Measurements from ENCODE around the gene MAP3K7CL. TPM values are rescaled to one million over a fixed set of nuclear protein-coding genes. Genes with fewer than 3 reads are reported as not detected.
"Not testable (repeated sequence)": the region's sequence is repeated elsewhere in the genome, so short reads cannot be mapped to it uniquely, and the experiment has no call there.

MAP3K7CL gene
- total RNA-seq, 1 experiment from 2014 or later = 28.3 TPM

DNA sequence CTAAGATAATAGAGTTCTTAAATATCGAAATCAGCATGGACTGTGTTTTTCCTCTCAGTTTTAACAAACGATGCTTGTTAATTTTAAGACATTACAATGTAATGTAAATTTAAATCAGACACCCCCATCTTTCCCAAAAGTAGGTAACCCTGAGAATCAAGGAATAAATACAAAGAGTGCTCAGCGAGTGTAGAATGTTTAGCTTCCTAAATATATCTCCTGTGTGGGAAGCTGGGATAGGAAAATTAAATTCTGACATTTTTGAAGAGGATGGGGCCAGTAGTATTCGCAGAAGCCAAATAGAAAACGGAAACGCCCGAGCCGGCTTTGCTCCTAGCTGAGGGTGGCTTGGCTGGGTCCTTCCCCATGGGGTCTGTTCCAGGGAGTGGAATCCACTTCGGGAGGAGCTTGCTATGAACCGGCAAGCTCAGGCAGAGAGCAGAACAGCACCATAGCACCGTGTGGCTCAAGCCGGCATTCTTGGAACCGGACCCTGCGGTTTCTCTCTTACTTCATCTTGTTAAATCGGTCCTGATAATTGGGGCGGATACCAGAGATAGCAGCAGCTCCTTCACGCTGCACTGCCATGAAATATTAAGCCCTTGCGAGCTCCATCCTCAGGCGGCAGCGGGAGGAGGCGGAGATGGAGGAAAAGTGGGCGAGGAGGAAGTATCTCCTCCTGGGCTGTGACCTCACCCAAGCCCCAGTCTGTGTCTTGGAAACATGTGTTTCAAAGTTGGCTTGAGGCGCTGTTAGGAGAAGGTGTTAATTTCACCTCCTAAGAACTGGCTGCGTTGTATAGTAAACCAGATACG is 24.9 kb downstream of the MAP3K7CL start:
- peak; percentile 83 for DNase-seq
- peak overlapping the region; percentile 35 for H3K4me3 ChIP-seq
- no peaks in the 10 kb centered on the region for H3K9me3 ChIP-seq
- no peaks in the 10 kb centered on the region for H3K27me3 ChIP-seq
- no peaks in the 10 kb centered on the region for H3K36me3 ChIP-seq

DNA sequence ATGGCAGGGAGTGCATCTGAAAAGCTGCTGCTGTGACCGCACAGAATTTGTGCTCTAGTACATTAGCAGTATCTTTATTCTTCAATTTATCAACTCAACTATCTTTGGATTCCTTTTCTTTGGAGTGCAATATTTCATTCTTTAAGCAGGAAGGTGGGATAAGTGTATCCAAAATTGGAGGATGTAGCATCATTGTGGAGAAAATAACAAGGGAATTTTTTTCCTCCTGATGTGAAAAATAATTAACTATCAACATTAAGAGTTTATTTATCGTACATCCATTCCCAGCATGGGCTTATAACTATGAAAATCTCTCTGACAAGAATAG is 25.5 kb downstream of the MAP3K7CL start:
- no peak for DNase-seq
- H3K27me3 ChIP-seq = no peaks in the 10 kb centered on the region
- H3K9me3 ChIP-seq = no peaks in the 10 kb centered on the region
- peak overlapping the region; percentile 35 for H3K4me3 ChIP-seq
- no peaks in the 10 kb centered on the region for H3K36me3 ChIP-seq

DNA sequence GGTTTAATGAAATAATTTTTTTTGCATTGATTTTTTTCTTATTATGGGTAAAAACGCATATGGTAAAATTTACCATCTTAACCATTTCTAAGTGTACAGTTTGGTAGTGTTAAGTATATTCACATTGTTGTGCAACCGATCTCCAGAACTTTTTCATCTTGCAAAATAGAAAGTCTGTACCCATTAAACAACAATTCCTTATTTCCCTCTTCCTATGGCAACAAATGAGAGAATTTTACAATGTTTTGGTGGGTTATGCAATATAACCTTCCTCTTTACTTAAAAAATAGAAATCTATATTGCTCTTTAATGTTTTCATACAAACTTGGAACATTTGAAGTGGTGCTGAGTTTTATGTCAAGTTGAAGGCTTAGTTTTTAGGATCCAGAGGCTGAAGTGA is 26.6 kb downstream of the MAP3K7CL start:
- H3K27me3 ChIP-seq = no peaks in the 10 kb centered on the region
- H3K4me3 ChIP-seq = no peak overlapping the region
- H3K9me3 ChIP-seq = no peaks in the 10 kb centered on the region
- no peak for DNase-seq
- no peaks in the 10 kb centered on the region for H3K36me3 ChIP-seq

DNA sequence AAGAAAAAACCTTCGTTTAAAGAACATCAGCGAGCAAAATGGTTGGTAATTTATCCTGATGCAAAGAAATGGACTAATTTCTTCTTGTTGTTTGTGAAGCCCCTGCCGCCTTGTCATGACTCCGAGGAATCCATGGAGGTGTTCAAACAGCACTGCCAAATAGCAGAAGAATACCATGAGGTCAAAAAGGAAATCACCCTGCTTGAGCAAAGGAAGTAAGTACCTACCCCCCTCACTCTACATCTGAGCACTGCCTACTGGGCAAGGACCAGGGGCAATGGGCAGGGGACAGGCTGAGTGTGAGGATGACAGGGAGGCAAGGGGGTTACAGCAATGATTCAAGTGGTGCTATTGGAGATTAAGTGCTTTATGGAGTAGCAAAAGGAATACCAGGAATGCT is 29.4 kb downstream of the MAP3K7CL start:
- H3K9me3 ChIP-seq = no peaks in the 10 kb centered on the region
- H3K36me3 ChIP-seq = no peaks in the 10 kb centered on the region
- H3K4me3 ChIP-seq = no peak overlapping the region
- H3K27me3 ChIP-seq = no peaks in the 10 kb centered on the region
- no peak for DNase-seq

DNA sequence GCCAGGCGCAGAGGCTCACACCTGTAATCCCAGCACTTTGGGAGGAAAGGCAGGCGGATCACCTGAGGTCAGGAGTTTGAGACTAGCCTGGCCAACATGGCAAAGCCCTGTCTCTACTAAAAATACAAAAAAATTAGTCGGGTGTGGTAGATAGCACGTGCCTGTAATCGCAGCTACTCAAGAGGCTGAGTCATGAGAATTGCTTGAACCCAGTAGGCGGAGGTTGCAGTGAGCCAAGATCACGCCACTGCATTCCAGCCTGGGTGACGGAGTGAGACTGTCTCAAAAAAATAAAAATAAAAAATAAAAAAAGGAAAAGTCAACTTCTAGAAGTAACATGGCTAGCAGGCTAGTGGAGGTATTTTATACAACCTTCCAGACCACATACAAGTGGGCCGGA is 32.4 kb downstream of the MAP3K7CL start:
- not testable (repeated sequence) for H3K36me3 ChIP-seq, H3K27me3 ChIP-seq, H3K9me3 ChIP-seq, H3K4me3 ChIP-seq
- peak; percentile 26 for DNase-seq

DNA sequence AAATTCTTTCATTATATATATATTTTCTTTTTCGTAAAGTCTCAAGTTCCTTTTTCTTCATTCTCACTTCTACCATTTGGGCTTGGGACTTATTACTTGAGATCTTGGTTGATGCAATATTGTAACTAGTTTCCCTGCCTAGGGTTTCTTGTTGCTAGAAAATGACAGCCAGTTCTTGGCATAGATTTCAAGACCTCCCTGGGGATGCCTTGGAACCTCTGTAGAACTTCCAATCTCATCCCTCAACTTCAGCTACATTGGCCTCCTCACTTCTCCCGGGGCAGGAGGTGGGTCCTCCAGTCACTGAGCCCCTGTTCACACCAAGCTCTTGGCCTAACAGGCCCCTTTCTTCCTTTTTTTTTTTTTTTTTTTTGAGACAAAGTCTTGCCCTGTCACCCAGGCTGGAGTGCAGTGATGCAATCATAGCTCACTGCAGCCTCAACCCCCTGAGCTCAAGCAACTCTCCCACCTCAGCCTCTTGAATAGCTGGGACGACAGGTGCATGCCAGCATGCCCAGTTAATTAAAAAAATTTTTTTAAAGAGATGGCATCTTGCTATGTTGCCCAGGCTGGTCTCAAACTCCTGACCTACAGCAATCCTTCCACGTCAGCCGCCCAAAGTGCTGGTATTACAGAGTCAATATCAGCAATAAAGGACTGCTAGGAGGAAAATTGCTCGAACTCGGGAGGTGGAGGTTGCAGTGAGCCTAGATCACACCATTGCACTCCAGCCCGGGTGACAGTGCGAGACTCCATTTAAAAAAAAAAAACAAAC is 33.1 kb downstream of the MAP3K7CL start:
- H3K4me3 ChIP-seq = no peak overlapping the region
- no peak for DNase-seq
- H3K27me3 ChIP-seq = no peaks in the 10 kb centered on the region
- no peaks in the 10 kb centered on the region for H3K36me3 ChIP-seq
- no peaks in the 10 kb centered on the region for H3K9me3 ChIP-seq

DNA sequence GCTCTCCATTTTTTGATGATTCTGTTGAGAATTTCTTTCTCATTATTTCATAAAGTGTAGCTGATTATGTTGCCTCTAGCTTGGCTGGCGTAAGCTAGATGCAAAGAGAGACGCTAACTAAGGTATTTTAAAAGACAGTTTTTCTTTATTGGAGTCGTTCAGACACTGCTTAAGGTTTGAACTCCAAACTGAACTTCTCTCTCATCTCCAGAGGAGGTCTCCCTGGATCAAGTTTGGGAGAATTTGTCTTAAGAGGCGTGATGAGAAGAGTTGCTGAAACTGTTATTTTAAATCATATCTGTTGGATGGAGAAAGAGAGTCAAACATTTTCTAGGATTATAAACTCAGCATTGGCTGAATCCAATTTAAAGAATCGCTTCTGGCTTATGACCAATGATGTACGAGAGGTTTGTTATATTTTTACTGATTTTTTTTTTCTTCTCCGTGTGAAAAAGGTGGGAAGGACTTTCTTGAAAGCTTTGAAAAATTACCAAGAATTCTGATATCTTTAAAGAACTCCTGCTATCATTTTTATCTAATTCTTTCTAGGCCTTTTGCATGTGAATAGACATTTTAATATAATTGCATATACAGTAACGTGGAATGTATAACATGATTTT is 34.0 kb downstream of the MAP3K7CL start:
- DNase-seq = no peak
- no peaks in the 10 kb centered on the region for H3K9me3 ChIP-seq
- no peaks in the 10 kb centered on the region for H3K36me3 ChIP-seq
- H3K4me3 ChIP-seq = no peak overlapping the region
- no peaks in the 10 kb centered on the region for H3K27me3 ChIP-seq

DNA sequence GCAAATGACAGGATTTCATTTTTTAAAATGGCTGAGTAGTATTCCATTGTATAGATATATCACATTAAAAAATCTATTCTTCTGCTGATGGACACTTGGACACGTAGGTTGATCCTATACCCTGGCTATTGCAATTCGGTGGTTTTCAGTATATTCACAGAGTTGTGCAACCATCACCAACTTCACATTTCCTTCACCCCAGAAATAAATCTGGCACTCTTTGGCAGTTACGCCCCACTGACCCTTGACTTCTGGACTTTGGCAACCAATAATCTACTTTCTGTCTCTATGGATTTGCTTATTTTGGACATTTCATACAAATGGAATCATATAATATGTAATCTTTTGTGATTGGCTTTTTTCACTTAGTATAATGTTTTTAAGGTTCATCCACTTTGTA is 35.9 kb downstream of the MAP3K7CL start:
- H3K36me3 ChIP-seq = no peaks in the 10 kb centered on the region
- no peaks in the 10 kb centered on the region for H3K27me3 ChIP-seq
- no peak for DNase-seq
- no peaks in the 10 kb centered on the region for H3K9me3 ChIP-seq
- no peak overlapping the region for H3K4me3 ChIP-seq

DNA sequence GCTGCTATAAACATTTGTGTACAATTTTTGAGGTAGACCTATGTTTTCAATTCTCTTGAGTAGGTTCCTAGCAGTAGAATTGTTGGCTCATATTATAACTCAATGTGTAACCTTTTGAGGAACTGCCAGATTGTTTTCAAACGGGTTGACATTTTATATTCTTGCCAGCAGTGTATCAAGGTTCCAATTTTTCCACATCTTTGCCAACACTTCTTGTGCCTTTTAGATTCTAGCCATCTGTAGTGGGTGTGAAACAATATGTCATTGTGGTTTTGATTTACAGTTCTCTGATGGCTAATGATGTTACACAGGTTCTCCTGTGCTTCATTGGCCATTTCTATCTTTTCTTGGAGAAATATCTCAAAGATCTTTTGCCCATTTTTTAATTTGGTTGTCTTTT is 36.4 kb downstream of the MAP3K7CL start:
- no peaks in the 10 kb centered on the region for H3K27me3 ChIP-seq
- no peak for DNase-seq
- no peaks in the 10 kb centered on the region for H3K36me3 ChIP-seq
- no peaks in the 10 kb centered on the region for H3K9me3 ChIP-seq
- H3K4me3 ChIP-seq = no peak overlapping the region

DNA sequence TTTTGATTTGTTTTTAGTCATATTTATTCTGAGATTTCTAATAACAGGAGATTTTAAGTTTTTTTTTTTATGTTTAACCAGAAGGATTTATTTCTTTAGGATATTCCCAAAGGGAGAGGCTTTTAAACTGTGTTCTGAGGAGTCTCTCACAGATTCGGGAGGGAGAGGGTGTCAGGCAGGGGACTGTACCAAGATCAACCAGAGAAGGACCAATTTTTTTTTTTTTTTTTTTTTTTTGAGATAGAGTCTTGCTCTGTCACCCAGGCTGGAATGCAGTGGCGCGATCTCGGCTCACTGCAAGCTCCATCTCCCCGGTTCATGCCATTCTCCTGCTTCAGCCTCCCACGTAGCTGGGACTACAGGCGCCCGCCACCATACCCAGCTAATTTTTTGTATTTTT is 37.0 kb downstream of the MAP3K7CL start:
- not testable (repeated sequence) for H3K27me3 ChIP-seq, DNase-seq, H3K9me3 ChIP-seq, H3K36me3 ChIP-seq, H3K4me3 ChIP-seq

DNA sequence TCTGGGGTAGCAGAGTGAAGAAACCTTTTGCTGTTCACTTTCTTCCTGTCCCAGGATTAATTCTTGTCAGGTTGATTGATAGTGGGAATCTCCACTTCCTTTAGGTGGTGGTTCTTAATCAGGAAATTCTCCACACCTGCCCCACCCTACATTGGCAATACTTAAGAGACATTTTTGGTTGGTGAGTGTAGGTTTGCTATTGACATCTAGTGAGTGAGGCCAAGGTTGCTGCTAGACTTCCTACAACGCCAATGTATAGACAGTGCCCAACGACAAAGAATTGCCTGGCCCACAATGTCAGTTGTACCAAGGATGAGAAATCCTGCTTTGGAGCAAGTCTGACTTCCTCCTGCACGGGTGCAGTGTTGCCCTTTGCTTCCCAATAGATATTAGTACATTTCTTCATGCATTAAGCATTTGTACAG is 38.5 kb downstream of the MAP3K7CL start:
- no peak for DNase-seq
- Histone ChIP-seq H3K27me3 (no peaks in the 10 kb centered on the region), H3K9me3 (no peaks in the 10 kb centered on the region), H3K36me3 (no peaks in the 10 kb centered on the region), H3K4me3 (no peak overlapping the region)

DNA sequence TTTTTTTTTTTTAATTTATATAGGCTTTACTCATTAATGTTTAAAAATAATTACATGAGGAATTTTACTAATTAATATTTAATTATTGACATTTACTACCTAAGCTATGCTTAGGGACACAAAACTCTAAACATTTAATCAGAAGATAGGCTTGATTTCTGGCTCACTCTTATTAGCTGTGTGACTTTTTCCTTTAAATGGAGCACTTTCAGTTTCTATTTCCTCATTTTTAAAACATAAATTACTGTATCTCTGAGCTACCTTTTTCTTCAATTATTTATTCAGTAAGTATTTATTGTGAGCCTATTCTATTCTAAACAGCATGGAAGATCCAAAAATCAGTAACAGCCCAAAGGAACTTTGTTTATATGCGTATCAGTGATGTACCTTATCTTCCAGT is 40.5 kb downstream of the MAP3K7CL start:
- DNase-seq = no peak
- no peaks in the 10 kb centered on the region for H3K27me3 ChIP-seq
- H3K4me3 ChIP-seq = no peak overlapping the region
- no peaks in the 10 kb centered on the region for H3K9me3 ChIP-seq
- no peaks in the 10 kb centered on the region for H3K36me3 ChIP-seq

DNA sequence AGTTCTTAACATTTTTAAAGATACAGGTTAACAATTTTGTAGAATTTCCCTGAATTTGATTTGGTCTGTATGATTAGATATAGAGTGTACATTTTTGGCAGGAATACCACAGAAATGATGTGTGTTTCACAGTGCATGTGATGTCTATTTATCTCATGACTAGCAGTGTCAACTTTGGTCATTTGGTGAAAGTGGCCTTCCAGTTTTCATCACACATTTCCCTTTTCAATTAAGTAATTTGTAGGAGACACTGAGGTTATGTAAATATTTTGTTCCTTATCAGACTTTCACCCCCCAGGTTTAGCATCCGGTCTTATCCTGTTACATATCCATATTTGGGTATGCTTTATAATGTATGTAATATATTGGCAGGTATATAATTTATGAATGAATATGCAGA is 41.8 kb downstream of the MAP3K7CL start:
- H3K27me3 ChIP-seq = no peaks in the 10 kb centered on the region
- H3K9me3 ChIP-seq = no peaks in the 10 kb centered on the region
- no peak overlapping the region for H3K4me3 ChIP-seq
- no peak for DNase-seq
- no peaks in the 10 kb centered on the region for H3K36me3 ChIP-seq

DNA sequence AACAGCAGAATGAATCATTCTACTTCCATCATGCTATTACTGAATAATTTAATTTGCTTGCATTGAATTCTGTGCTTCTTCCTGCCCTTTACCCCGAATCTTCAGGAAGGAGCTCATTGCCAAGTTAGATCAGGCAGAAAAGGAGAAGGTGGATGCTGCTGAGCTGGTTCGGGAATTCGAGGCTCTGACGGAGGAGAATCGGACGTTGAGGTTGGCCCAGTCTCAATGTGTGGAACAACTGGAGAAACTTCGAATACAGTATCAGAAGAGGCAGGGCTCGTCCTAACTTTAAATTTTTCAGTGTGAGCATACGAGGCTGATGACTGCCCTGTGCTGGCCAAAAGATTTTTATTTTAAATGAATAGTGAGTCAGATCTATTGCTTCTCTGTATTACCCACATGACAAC is 44.2 kb downstream of the MAP3K7CL start:
- no peak for DNase-seq
- H3K27me3 ChIP-seq = no peaks in the 10 kb centered on the region
- H3K36me3 ChIP-seq = no peaks in the 10 kb centered on the region
- H3K4me3 ChIP-seq = peak overlapping the region; percentile 3; the same call in 1 of the 2 replicates
- no peaks in the 10 kb centered on the region for H3K9me3 ChIP-seq

DNA sequence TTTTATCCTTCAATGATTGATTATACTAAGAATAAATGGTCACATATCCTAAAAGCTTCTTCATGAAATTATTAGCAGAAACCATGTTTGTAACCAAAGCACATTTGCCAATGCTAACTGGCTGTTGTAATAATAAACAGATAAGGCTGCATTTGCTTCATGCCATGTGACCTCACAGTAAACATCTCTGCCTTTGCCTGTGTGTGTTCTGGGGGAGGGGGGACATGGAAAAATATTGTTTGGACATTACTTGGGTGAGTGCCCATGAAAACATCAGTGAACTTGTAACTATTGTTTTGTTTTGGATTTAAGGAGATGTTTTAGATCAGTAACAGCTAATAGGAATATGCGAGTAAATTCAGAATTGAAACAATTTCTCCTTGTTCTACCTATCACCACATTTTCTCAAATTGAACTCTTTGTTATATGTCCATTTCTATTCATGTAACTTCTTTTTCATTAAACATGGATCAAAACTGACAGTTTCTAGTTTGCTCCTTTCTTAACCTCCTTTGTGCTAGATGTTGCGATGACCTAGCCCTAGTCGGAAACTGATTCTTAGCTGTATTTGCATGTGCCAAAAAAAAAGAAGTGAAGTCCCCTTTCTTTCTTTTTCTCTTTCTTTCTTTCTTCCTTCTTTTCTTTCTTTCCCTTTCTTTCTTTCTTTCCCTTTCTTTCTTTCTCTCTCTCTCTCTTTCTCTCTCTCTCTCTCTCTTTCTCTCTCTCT is 45.1 kb downstream of the MAP3K7CL start:
- Histone ChIP-seq H3K4me3 (no peak overlapping the region), H3K36me3 (no peaks in the 10 kb centered on the region), H3K27me3 (no peaks in the 10 kb centered on the region), H3K9me3 (no peaks in the 10 kb centered on the region)
- no peak for DNase-seq

DNA sequence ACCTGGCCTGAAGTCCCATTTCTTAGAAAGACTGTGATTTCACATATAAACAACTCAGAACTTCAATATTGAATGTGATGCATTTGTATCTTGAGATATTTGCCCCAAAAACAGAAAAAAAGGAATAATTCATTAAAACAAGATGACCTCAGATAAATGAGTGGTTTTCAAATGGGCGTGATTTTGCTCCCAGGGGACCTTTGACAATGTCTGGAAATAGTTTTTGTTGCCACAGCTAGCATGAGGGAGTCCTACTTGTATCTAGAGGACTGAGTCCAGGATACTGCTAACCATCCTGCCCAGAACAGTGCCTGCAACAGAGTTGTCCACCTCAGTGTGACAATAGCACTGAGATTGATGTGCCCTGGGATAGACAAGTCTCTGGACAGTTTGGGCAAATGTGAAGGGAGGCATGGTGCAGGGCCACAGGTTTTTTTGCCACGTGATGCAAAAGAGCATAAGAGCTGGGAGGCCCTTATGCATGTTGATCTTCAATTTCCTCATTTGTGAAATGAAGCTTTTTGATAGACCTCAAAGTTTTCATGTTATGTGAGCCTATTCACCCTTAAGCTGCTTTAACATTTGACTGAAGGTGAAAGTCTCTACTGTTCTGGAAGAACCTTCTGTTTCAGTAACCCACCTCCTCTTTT is 46.2 kb downstream of the MAP3K7CL start:
- Histone ChIP-seq H3K9me3 (no peaks in the 10 kb centered on the region), H3K27me3 (no peaks in the 10 kb centered on the region), H3K4me3 (no peak overlapping the region), H3K36me3 (no peaks in the 10 kb centered on the region)
- no peak for DNase-seq

DNA sequence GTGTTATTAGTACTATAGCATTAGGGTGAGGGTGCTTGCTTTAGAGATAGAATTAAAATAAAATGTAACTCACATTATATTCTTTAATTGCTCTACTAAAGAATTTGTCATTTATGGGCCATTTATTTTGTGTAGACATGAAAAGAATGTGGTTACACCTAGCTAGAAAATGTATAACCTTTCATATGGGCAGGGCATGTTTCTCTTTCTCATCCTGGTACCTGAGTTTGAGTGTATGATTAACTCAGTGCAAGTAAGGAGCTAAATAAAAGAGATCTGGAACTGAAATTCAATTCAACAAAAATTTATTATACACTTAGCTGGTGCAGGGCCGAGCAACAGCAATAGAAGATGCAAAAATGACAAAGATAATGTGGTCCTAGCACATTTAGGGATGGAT is 47.4 kb downstream of the MAP3K7CL start:
- Histone ChIP-seq H3K9me3 (no peaks in the 10 kb centered on the region), H3K4me3 (no peak overlapping the region), H3K27me3 (no peaks in the 10 kb centered on the region), H3K36me3 (no peaks in the 10 kb centered on the region)
- no peak for DNase-seq

Data from MG63 (cell line).